ENCODE results near the gene ZNF777.
"Not testable (repeated sequence)": the region's sequence is repeated elsewhere in the genome, so short reads cannot be mapped to it uniquely, and the experiment has no call there.

The ZNF777 gene

GRCh38 chr7:149404825-149405224, 56.0 kb downstream of the ZNF777 start:
- DNase-seq = no peak

GRCh38 chr7:149404396-149404795, 56.5 kb downstream of the ZNF777 start:
- no peak for DNase-seq

GRCh38 chr7:149398195-149398820, 62.6 kb downstream of the ZNF777 start:
- no peak for DNase-seq

- DNase-seq = no peak
These were observed 63.3 kb downstream of the ZNF777 start for GRCh38 chr7:149397470-149398043.

GRCh38 chr7:149388550-149389335, 72.1 kb downstream of the ZNF777 start:
- not testable (repeated sequence) for DNase-seq

- not testable (repeated sequence) for DNase-seq
These were observed 74.3 kb downstream of the ZNF777 start for GRCh38 chr7:149386514-149386913.

GRCh38 chr7:149385195-149385950, 75.5 kb downstream of the ZNF777 start:
- peak; percentile 1 for DNase-seq
